ENCODE measurements around the gene PROM2. TPM values are rescaled to one million over a fixed set of nuclear protein-coding genes. Genes with fewer than 3 reads are reported as not detected.

PROM2 gene
- total RNA-seq, 1 donor: under 0.01 TPM

DNA sequence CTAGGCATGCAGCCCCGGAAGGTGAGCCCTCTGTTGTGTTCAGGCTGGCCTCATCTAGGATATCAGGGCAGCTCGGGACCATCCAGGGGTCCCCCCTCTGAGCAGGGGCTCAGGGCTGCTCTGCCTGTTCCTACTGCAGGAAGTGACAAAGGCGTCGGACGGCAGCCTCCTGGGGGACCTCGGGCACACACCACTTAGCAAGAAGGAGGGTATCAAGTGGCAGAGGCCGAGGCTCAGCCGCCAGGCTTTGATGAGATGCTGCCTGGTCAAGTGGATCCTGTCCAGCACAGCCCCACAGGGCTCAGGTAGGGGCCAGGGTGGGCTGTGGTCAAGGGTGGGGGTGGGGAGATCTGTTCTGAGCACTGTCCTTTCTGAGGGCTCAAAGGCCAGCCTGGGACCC, 36.0 kb downstream of the PROM2 start:
- TF ChIP-seq, protein P1, sequence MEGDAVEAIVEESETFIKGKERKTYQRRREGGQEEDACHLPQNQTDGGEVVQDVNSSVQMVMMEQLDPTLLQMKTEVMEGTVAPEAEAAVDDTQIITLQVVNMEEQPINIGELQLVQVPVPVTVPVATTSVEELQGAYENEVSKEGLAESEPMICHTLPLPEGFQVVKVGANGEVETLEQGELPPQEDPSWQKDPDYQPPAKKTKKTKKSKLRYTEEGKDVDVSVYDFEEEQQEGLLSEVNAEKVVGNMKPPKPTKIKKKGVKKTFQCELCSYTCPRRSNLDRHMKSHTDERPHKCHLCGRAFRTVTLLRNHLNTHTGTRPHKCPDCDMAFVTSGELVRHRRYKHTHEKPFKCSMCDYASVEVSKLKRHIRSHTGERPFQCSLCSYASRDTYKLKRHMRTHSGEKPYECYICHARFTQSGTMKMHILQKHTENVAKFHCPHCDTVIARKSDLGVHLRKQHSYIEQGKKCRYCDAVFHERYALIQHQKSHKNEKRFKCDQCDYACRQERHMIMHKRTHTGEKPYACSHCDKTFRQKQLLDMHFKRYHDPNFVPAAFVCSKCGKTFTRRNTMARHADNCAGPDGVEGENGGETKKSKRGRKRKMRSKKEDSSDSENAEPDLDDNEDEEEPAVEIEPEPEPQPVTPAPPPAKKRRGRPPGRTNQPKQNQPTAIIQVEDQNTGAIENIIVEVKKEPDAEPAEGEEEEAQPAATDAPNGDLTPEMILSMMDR (IDR thresholded peaks at IDR 0.05; ENCODE audit: insufficient read depth, low read depth, low read length): no peak
- no peak for DNase-seq (ENCODE audit: low read depth)
- no peak overlapping the region for H3K4me3 ChIP-seq (ENCODE audit: low read depth, low read length)

DNA sequence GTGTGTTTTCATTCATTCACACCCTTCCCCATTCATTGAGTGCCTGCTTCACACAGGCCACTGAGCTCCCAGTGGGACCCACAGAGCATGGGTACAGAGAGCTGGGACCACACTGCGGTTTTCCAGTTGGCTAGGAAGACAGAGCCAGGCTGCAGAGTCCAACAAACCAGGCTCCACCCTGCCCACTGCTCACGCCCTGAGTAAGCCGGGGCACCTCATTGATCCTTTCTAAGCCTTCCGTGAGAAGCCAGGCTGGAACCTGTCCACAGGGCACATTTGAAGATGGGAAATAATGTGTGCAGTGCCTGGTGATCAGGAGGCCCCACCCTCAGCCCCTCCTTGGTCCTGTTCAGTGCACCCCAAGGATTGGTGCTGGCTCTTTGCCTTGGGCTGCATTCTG, 36.4 kb downstream of the PROM2 start:
- TF ChIP-seq, protein P1 (IDR thresholded peaks at IDR 0.05; ENCODE audit: insufficient read depth, low read depth, low read length): no peak
- H3K4me3 ChIP-seq (ENCODE audit: low read depth, low read length): no peak overlapping the region
- no peak for DNase-seq (ENCODE audit: low read depth)

DNA sequence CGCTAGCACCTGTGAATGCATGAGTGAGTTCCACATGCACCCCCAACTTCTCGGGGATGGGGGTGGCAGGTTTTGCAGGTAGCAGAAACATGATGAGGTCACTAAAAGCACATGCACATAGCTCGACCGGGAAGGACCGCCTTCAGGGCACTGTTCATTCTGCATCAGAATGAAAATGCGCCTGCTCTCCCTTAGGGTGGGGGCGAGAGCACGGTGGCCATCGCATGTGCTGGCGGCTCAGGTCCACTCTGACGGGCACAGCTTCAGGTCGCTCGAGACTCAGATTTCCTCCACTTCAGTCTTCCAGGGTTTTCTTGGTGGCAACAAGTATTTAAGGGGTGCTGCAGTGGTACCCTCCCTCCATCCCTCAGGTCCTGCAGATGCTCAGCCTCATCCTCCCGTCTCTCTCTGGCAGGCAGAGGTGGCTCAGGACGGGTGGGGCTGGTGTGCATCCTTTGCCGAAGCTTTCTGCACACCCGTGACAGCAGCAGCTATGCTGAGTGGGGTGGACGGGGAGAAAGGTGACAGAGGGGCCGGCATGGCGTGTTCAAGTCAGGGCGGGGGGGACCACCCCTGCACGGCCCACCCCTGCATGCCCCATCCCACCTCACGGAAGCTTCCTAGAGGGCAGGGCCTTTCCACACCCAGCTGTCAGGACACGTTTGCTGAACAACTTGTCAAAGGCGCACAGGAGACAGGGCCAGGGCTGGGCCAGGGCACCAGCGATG, 37.7 kb downstream of the PROM2 start:
- H3K4me3 ChIP-seq (ENCODE audit: low read depth, low read length): no peak overlapping the region
- no peak for DNase-seq (ENCODE audit: low read depth)
- TF ChIP-seq, protein P1 (IDR thresholded peaks at IDR 0.05; ENCODE audit: insufficient read depth, low read depth, low read length): no peak

DNA sequence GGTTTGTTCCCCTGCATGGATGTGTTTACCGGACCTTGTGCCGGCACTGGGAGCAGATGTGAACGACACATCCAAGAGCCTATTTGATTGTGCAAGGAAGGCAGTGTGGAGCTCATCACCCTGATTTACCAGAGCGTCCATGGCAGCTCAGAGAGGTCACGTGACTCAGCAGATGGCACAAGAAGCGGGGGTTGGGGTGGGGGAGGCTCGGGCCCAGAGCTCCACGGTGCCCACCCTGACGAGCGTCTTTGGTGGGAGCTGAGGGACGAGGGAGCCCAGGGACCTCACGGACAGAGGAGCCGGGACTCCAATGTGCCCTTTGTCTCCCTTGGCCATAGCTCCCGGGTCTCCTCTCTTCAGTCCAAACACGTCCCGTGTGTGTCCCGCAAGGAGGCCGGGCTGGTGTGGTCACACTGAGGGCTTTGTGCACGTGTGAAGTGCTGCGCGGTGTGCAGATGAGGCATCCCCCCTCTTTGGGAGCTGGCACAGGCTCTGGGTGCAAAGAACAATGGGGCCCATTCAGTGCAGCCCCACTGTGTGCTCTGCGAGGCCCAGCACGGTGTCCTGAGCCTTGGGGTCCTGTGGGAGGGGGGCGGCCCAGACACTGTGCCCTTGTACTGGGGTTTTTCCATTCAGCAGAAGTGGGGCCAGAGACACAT, 38.4 kb downstream of the PROM2 start:
- no peak for DNase-seq (ENCODE audit: low read depth)
- TF ChIP-seq, protein P1 (IDR thresholded peaks at IDR 0.05; ENCODE audit: insufficient read depth, low read depth, low read length): no peak
- no peak overlapping the region for H3K4me3 ChIP-seq (ENCODE audit: low read depth, low read length)

DNA sequence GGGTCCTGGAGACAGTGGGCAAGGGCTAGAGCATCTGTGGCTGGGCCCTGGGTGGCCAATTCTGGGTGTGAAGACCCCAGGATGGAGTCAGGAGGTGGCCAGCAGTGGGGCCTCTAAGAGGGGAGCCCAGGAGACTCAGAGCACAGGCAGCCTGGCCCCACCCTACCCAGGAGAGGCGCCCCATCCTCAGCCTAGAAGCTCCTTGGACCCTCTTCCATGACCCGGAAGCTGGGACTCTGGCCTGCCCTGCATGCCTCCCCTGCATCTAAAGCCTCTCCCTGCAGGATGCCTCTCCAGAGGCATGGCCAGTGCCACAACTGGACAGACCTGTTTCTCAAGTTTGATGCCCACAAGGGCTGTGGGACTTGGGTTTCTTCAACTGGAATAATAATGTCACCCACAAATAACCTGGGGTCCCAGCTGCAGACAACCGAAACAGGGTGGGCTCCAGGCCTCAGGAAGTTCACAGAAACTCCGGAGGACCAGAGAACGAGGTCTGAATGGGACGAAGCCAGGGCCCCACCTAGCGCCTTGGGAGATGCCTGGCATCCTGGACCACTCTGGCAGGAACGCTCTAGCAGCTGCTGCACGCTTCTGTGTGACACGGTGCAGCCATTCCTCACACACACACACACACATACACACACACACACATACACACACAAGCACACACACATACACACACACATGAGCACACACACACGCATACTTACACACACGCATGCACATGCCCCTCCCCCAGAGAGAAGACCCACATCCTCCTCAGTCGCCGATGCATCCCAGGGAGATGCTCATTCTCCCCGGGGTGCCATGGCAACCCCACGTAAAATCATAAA, 39.3 kb downstream of the PROM2 start:
- no peak for DNase-seq (ENCODE audit: low read depth)
- TF ChIP-seq, protein P1 (IDR thresholded peaks at IDR 0.05; ENCODE audit: insufficient read depth, low read depth, low read length): no peak
- H3K4me3 ChIP-seq (ENCODE audit: low read depth, low read length): no peak overlapping the region

DNA sequence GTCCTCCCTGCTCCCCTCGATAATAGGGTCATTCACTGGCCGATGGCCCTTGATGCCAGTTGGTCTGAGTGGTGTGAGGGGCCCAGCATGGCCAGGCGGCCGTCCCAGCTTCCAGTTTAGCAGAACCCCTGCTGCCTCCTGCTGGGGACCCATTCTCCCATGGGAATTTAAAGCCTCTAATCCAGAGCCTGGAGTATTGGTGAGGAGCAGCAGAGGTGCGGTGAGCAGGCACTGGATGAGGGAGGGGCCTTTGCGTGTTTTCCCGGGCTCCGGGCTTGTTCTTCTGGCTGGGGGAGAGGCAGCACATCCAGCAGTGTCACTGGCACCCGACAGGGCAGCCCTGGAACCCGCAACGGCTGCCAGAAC, 40.3 kb downstream of the PROM2 start:
- no peak for DNase-seq (ENCODE audit: low read depth)
- no peak overlapping the region for H3K4me3 ChIP-seq (ENCODE audit: low read depth, low read length)
- TF ChIP-seq, protein P1 (IDR thresholded peaks at IDR 0.05; ENCODE audit: insufficient read depth, low read depth, low read length): no peak
